ENCODE data around the gene ELP5. TPM values are rescaled to one million over a fixed set of nuclear protein-coding genes. Genes with fewer than 3 reads are reported as not detected.
A peak's percentile ranks its signal among the peaks of the same experiment; 100 is the strongest.

ELP5 gene
- total and polyA plus RNA-seq, 11 donors, result 28.0 to 87.2 (median 50.4) TPM

- peak within 1 kb of the TSS; percentile 85 to 100 (median 97) for H3K27ac ChIP-seq
- H3K36me3 ChIP-seq, result peaks cover 0 to 30% (median 26%) of the 10 kb centered on the region in 9 donors
- peak; percentile 91 to 97 (median 95) for ATAC-seq
- peak in 1 of 2 donors; percentile 78 for TF ChIP-seq POLR2A (IDR thresholded peaks at IDR 0.05)
- TF ChIP-seq CTCF (IDR thresholded peaks at IDR 0.05), result no peak
- DNase-seq, result peak; percentile 100
- peak within 1 kb of the TSS; percentile 69 to 98 (median 92) for H3K4me3 ChIP-seq
- intact Hi-C loops (cut with DNase I), result loop anchor here in 5 of 10 donors (1.0 to 5.0 kb wide), 6 partner anchors 54 to 380 kb away; partner anchors contain the start of genes ELP5 (in 3 of the 5), ACADVL (in 1 of the 5), CTDNEP1 (in 1 of the 5) and DLG4 (in 1 of the 5)
- WGBS, 4 donors, result 0 to 1% (median 0%) methylated on average over 63 to 64 of the region's 64 CpGs
- no peaks in the 10 kb centered on the region for H3K9me3 ChIP-seq
- H3K27me3 ChIP-seq, result no peaks in the 10 kb centered on the region
- H3K4me1 ChIP-seq, result peaks cover 4 to 39% (median 28%) of the 10 kb centered on the region in 12 donors
Measured at GRCh38 chr17:7306911-7307685, 55.1 kb downstream of the ELP5 start, which contains the start of gene EIF5A. Gene EIF5A (plus strand): TSS chr17:7307628. CDS start chr17:7309636, 2,008 bp downstream.

- peak in 2 of 4 donors; percentile 36 to 40 for ATAC-seq
- TF ChIP-seq POLR2A (IDR thresholded peaks at IDR 0.05), result peak; percentile 44 to 78
- peak in 1 of 12 donors; percentile 15 for TF ChIP-seq CTCF (IDR thresholded peaks at IDR 0.05)
- no peaks in the 10 kb centered on the region for H3K9me3 ChIP-seq
- peak in 4 of 5 donors; percentile 59 to 82 (median 68) for DNase-seq
- H3K4me1 ChIP-seq, result peaks cover 4 to 47% (median 33%) of the 10 kb centered on the region in 12 donors
- peak overlapping the region; percentile 85 to 100 (median 97) for H3K27ac ChIP-seq
- H3K27me3 ChIP-seq, result no peaks in the 10 kb centered on the region
- H3K36me3 ChIP-seq, result peaks cover 0 to 38% (median 35%) of the 10 kb centered on the region in 9 donors
- intact Hi-C loops (cut with DNase I), result loop anchor here in 6 of 10 donors (1.0 to 5.0 kb wide), 7 partner anchors 21 to 379 kb away; partner anchors contain the start of genes ELP5 (in 3 of the 6), ACADVL (in 1 of the 6), CTDNEP1 (in 1 of the 6) and DLG4 (in 1 of the 6)
- peak overlapping the region; percentile 69 to 98 (median 92) for H3K4me3 ChIP-seq
- 0 to 1% (median 0%) methylated on average over 48 to 104 of the region's 104 CpGs for WGBS, 4 donors
Measured at GRCh38 chr17:7307686-7308624, 55.9 kb downstream of the ELP5 start.

GRCh38 chr17:7308625-7309433 is 56.8 kb downstream of the ELP5 start:
- ATAC-seq (peak in 2 of 4 donors; percentile 21 to 33), DNase-seq (peak in 4 of 5 donors; percentile 78 to 80 (median 80))
- Histone ChIP-seq H3K4me3 (peak overlapping the region; percentile 69 to 98 (median 92)), H3K4me1 (peaks cover 4 to 55% (median 40%) of the 10 kb centered on the region in 12 donors), H3K27ac (peak overlapping the region; percentile 85 to 100 (median 97)), H3K9me3 (no peaks in the 10 kb centered on the region), H3K36me3 (peaks cover 3 to 47% (median 44%) of the 10 kb centered on the region in 9 donors), H3K27me3 (no peaks in the 10 kb centered on the region)
- intact Hi-C loops (cut with DNase I), result loop anchor here in 3 of 10 donors (2.0 to 5.0 kb wide), 5 partner anchors 20 to 378 kb away; partner anchors contain the start of genes ACADVL (in 1 of the 3), CTDNEP1 (in 1 of the 3), DLG4 (in 1 of the 3) and ELP5 (in 1 of the 3)
- WGBS, 4 donors, result 2 to 3% (median 3%) methylated on average over 11 to 14 of the region's 14 CpGs
- TF ChIP-seq POLR2A (IDR thresholded peaks at IDR 0.05) (peak in 1 of 2 donors; percentile 30), CTCF (IDR thresholded peaks at IDR 0.05) (no peak)

MicroRNAs within 50 kb of the gene (microRNA counts, 767-probe panel; counts per million panel counts)
- 0 to 71.6 counts per million in 2 donors for microRNA hsa-miR-324-3p
- 2,601 to 2,684 counts per million in 2 donors for microRNA hsa-miR-324-5p

Small RNAs within 50 kb of the gene (microRNA-seq; reads per million reads assigned to microRNA genes)
- 509 to 1,056 (median 1,017) reads per million in 4 donors for gene MIR324

Other genes with a start within 250 kb of the ELP5 start
Only the 30 nearest of the 35 such genes appear.
- 1 to 10 TPM in 8 of 9 donors, under 1 TPM in 1; 0.83 to 2.1 (median 1.1) TPM for gene SLC16A13, start 216.2 kb upstream of the ELP5 start, total RNA-seq
- gene SLC16A13, start 216.2 kb upstream of the ELP5 start, polyA plus RNA-seq, result under 1 TPM; 0.87 to 0.95 TPM
- under 1 TPM in 8 of 9 donors, not detected in 1; 0.19 to 1.00 (median 0.79) TPM for gene SLC16A11, start 208.1 kb upstream of the ELP5 start, total RNA-seq
- 1 to 10 TPM in 1 of 2 donors, under 1 TPM in 1; 0.68 to 1.4 TPM for gene SLC16A11, start 208.1 kb upstream of the ELP5 start, polyA plus RNA-seq
- 10 to 100 TPM in 2 of 9 donors, 1 to 10 TPM in 7; 1.5 to 30.1 (median 3.5) TPM for gene CLEC10A, start 172.0 kb upstream of the ELP5 start, total RNA-seq
- 1 to 10 TPM; 1.8 to 2.7 TPM for gene CLEC10A, start 172.0 kb upstream of the ELP5 start, polyA plus RNA-seq
- gene ASGR2, start 137.4 kb upstream of the ELP5 start, total RNA-seq, result 1 to 10 TPM in 1 of 9 donors, under 1 TPM in 2, not detected in 6; 0.29 to 2.1 (median 0.39) TPM
- gene ASGR2, start 137.4 kb upstream of the ELP5 start, polyA plus RNA-seq, result under 1 TPM in 1 of 2 donors, not detected in 1; 0.28 TPM
- gene ASGR1, start 72.8 kb upstream of the ELP5 start, total RNA-seq, result 1 to 10 TPM in 3 of 9 donors, under 1 TPM in 3, not detected in 3; 0.23 to 3.5 (median 0.72) TPM
- gene ASGR1, start 72.8 kb upstream of the ELP5 start, polyA plus RNA-seq, result under 1 TPM; 0.19 to 0.64 TPM
- gene DLG4, start 32.4 kb upstream of the ELP5 start, total RNA-seq, result 10 to 100 TPM; 12.0 to 24.3 (median 16.6) TPM
- gene DLG4, start 32.4 kb upstream of the ELP5 start, polyA plus RNA-seq, result 10 to 100 TPM in 1 of 2 donors, 1 to 10 TPM in 1; 5.3 to 15.5 TPM
- gene ACADVL, start 32.3 kb upstream of the ELP5 start, total RNA-seq, result 1,000 to 10,000 TPM in 7 of 9 donors, 100 to 1,000 TPM in 2; 874 to 2,110 (median 1,385) TPM
- gene ACADVL, start 32.3 kb upstream of the ELP5 start, polyA plus RNA-seq, result 1,000 to 10,000 TPM in 1 of 2 donors, 100 to 1,000 TPM in 1; 601 to 2,758 TPM
- gene DVL2, start 17.7 kb upstream of the ELP5 start, total RNA-seq, result 10 to 100 TPM; 14.0 to 28.6 (median 17.8) TPM
- 10 to 100 TPM; 13.0 to 15.6 TPM for gene DVL2, start 17.7 kb upstream of the ELP5 start, polyA plus RNA-seq
- 10 to 100 TPM; 19.1 to 36.7 (median 23.0) TPM for gene PHF23, start 12.8 kb upstream of the ELP5 start, total RNA-seq
- 10 to 100 TPM; 13.7 to 31.8 TPM for gene PHF23, start 12.8 kb upstream of the ELP5 start, polyA plus RNA-seq
- gene GABARAP, start 9.8 kb upstream of the ELP5 start, total RNA-seq, result 100 to 1,000 TPM; 293 to 591 (median 491) TPM
- gene GABARAP, start 9.8 kb upstream of the ELP5 start, polyA plus RNA-seq, result 100 to 1,000 TPM; 580 to 674 TPM
- gene CTDNEP1, start 481 bp upstream of the ELP5 start, total RNA-seq, result 100 to 1,000 TPM in 6 of 9 donors, 10 to 100 TPM in 3; 54.0 to 126 (median 107) TPM
- gene CTDNEP1, start 481 bp upstream of the ELP5 start, polyA plus RNA-seq, result 100 to 1,000 TPM in 1 of 2 donors, 10 to 100 TPM in 1; 54.4 to 120 TPM
- 1 to 10 TPM in 5 of 9 donors, under 1 TPM in 2, not detected in 2; 0.36 to 2.6 (median 2.0) TPM for gene CLDN7, start 10.3 kb downstream of the ELP5 start, total RNA-seq
- 1 to 10 TPM; 1.1 to 1.3 TPM for gene CLDN7, start 10.3 kb downstream of the ELP5 start, polyA plus RNA-seq
- gene SLC2A4, start 29.5 kb downstream of the ELP5 start, total RNA-seq, result 100 to 1,000 TPM in 7 of 9 donors, 10 to 100 TPM in 2; 82.0 to 184 (median 172) TPM
- 100 to 1,000 TPM in 1 of 2 donors, 10 to 100 TPM in 1; 48.5 to 107 TPM for gene SLC2A4, start 29.5 kb downstream of the ELP5 start, polyA plus RNA-seq
- gene YBX2, start 42.4 kb downstream of the ELP5 start, total RNA-seq, result 1 to 10 TPM in 1 of 9 donors, under 1 TPM in 8; 0.32 to 1.6 (median 0.56) TPM
- gene YBX2, start 42.4 kb downstream of the ELP5 start, polyA plus RNA-seq, result 1 to 10 TPM in 1 of 2 donors, under 1 TPM in 1; 0.43 to 2.0 TPM
- 100 to 1,000 TPM; 120 to 500 (median 257) TPM for gene EIF5A, start 55.4 kb downstream of the ELP5 start, total RNA-seq
- 100 to 1,000 TPM; 403 to 934 TPM for gene EIF5A, start 55.4 kb downstream of the ELP5 start, polyA plus RNA-seq
- 100 to 1,000 TPM in 1 of 9 donors, 10 to 100 TPM in 8; 51.0 to 118 (median 61.2) TPM for gene GPS2, start 63.1 kb downstream of the ELP5 start, total RNA-seq
- gene GPS2, start 63.1 kb downstream of the ELP5 start, polyA plus RNA-seq, result 10 to 100 TPM; 81.6 to 88.4 TPM
- 10 to 100 TPM; 13.6 to 39.2 (median 27.6) TPM for gene NEURL4, start 77.1 kb downstream of the ELP5 start, total RNA-seq
- gene NEURL4, start 77.1 kb downstream of the ELP5 start, polyA plus RNA-seq, result 10 to 100 TPM; 23.0 to 29.6 TPM
- gene ACAP1, start 84.3 kb downstream of the ELP5 start, total RNA-seq, result 10 to 100 TPM in 5 of 9 donors, 1 to 10 TPM in 3, under 1 TPM in 1; 0.88 to 24.2 (median 16.4) TPM
- gene ACAP1, start 84.3 kb downstream of the ELP5 start, polyA plus RNA-seq, result 1 to 10 TPM; 2.6 to 6.1 TPM
- gene KCTD11, start 99.9 kb downstream of the ELP5 start, total RNA-seq, result 1 to 10 TPM; 3.4 to 9.0 (median 5.9) TPM
- gene KCTD11, start 99.9 kb downstream of the ELP5 start, polyA plus RNA-seq, result 1 to 10 TPM; 6.4 to 9.6 TPM
- not detected for gene TMEM95, start 102.9 kb downstream of the ELP5 start, total RNA-seq
- not detected for gene TMEM95, start 102.9 kb downstream of the ELP5 start, polyA plus RNA-seq
- gene TNK1, start 128.9 kb downstream of the ELP5 start, total RNA-seq, result 1 to 10 TPM; 1.4 to 6.2 (median 2.2) TPM
- 1 to 10 TPM; 1.8 to 2.1 TPM for gene TNK1, start 128.9 kb downstream of the ELP5 start, polyA plus RNA-seq
- 10 to 100 TPM; 14.3 to 29.5 (median 16.4) TPM for gene PLSCR3, start 142.3 kb downstream of the ELP5 start, total RNA-seq
- gene PLSCR3, start 142.3 kb downstream of the ELP5 start, polyA plus RNA-seq, result 10 to 100 TPM; 21.2 to 28.3 TPM
- 10 to 100 TPM; 51.9 to 78.7 (median 69.5) TPM for gene TMEM256, start 151.9 kb downstream of the ELP5 start, total RNA-seq
- gene TMEM256, start 151.9 kb downstream of the ELP5 start, polyA plus RNA-seq, result 100 to 1,000 TPM in 1 of 2 donors, 10 to 100 TPM in 1; 74.4 to 195 TPM
- gene NLGN2, start 155.6 kb downstream of the ELP5 start, total RNA-seq, result 10 to 100 TPM in 2 of 9 donors, 1 to 10 TPM in 7; 4.6 to 12.9 (median 7.3) TPM
- 10 to 100 TPM in 1 of 2 donors, 1 to 10 TPM in 1; 3.5 to 11.1 TPM for gene NLGN2, start 155.6 kb downstream of the ELP5 start, polyA plus RNA-seq
- gene SPEM1, start 168.1 kb downstream of the ELP5 start, total RNA-seq, result not detected
- gene SPEM1, start 168.1 kb downstream of the ELP5 start, polyA plus RNA-seq, result not detected
- gene SPEM2, start 173.4 kb downstream of the ELP5 start, total RNA-seq, result not detected
- gene SPEM2, start 173.4 kb downstream of the ELP5 start, polyA plus RNA-seq, result not detected
- not detected for gene SPEM3, start 176.6 kb downstream of the ELP5 start, total RNA-seq
- gene SPEM3, start 176.6 kb downstream of the ELP5 start, polyA plus RNA-seq, result not detected
- 1 to 10 TPM; 1.7 to 6.8 (median 4.0) TPM for gene TMEM102, start 183.2 kb downstream of the ELP5 start, total RNA-seq
- 1 to 10 TPM; 1.8 to 4.5 TPM for gene TMEM102, start 183.2 kb downstream of the ELP5 start, polyA plus RNA-seq
- gene FGF11, start 187.3 kb downstream of the ELP5 start, total RNA-seq, result 1 to 10 TPM; 2.8 to 9.6 (median 7.8) TPM
- gene FGF11, start 187.3 kb downstream of the ELP5 start, polyA plus RNA-seq, result 1 to 10 TPM; 1.6 to 9.6 TPM
- 10 to 100 TPM in 7 of 9 donors, 1 to 10 TPM in 2; 8.2 to 14.2 (median 11.0) TPM for gene CHRNB1, start 192.8 kb downstream of the ELP5 start, total RNA-seq
- 10 to 100 TPM; 11.2 to 27.3 TPM for gene CHRNB1, start 192.8 kb downstream of the ELP5 start, polyA plus RNA-seq